MM.1S (cell line): ENCODE measurements around the gene RNF214.

Experiments
- DNase-seq: peaks from one replicate; pipeline ENCODE4 v3.0.0-alpha.2; 2015
- H2AFZ ChIP-seq: fragments of 300-600 bp; sonication (generic); 2 replicates; pipeline ENCODE4 v1.6.0; 2016; ENCODE audit warnings: antibody characterized with exemption, low read length
- H3F3A ChIP-seq: fragments of 300-600 bp; sonication (generic); 2 replicates; pipeline ENCODE4 v1.6.1; 2016; ENCODE audit warnings: mild to moderate bottlenecking, antibody characterized with exemption, low read length, moderate library complexity, mixed read lengths; ENCODE audit not compliant: insufficient read depth
- H3K27ac ChIP-seq: fragments of 300-600 bp; sonication (generic); 2 replicates; pipeline ENCODE4 v1.5.1; 2016; ENCODE audit warnings: mild to moderate bottlenecking, low read length
- H3K27me3 ChIP-seq: fragments of 300-600 bp; sonication (generic); replicated peaks from 2 replicates; pipeline ENCODE4 v1.6.0; 2016; ENCODE audit warnings: low read length; ENCODE audit not compliant: insufficient read depth
- H3K36me3 ChIP-seq: fragments of 300-600 bp; sonication (generic); replicated peaks from 2 replicates; pipeline ENCODE4 v1.6.1; 2016; ENCODE audit warnings: mild to moderate bottlenecking, low read length, mixed read lengths; ENCODE audit not compliant: insufficient read depth
- H3K4me1 ChIP-seq: fragments of 300-600 bp; sonication (generic); 2 replicates; pipeline ENCODE4 v1.6.1; 2016; ENCODE audit warnings: low read length, mixed read lengths
- H3K4me2 ChIP-seq: fragments of 300-600 bp; sonication (generic); 2 replicates; pipeline ENCODE4 v1.6.0; 2016; ENCODE audit warnings: low read depth, low read length
- H3K4me3 ChIP-seq: fragments of 300-600 bp; sonication (generic); 2 replicates; pipeline ENCODE4 v1.5.1; 2016; ENCODE audit warnings: low read length, mixed read lengths
- H3K79me2 ChIP-seq: fragments of 300-600 bp; sonication (generic); 2 replicates; pipeline ENCODE4 v1.6.1; 2016; ENCODE audit warnings: mixed run types, low read length, mixed read lengths
- H3K9ac ChIP-seq: fragments of 300-600 bp; sonication (generic); 2 replicates; pipeline ENCODE4 v1.6.1; 2016; ENCODE audit warnings: low read length, mixed read lengths
- H3K9me2 ChIP-seq: fragments of 300-600 bp; sonication (generic); replicated peaks from 2 replicates; pipeline ENCODE4 v1.6.1; 2016; ENCODE audit warnings: mild to moderate bottlenecking, low read length, mixed read lengths; ENCODE audit not compliant: insufficient read depth
- H3K9me3 ChIP-seq: fragments of 300-600 bp; sonication (generic); replicated peaks from 2 replicates; pipeline ENCODE4 v1.6.1; 2016; ENCODE audit warnings: mild to moderate bottlenecking, low read length, mixed read lengths; ENCODE audit not compliant: insufficient read depth
- H4K20me1 ChIP-seq: fragments of 300-600 bp; sonication (generic); 2 replicates; pipeline ENCODE4 v1.6.1; 2016; ENCODE audit warnings: mild to moderate bottlenecking, low read length, moderate library complexity, mixed read lengths; ENCODE audit not compliant: insufficient read depth
- EZH2 ChIP-seq: fragments of 300-600 bp; sonication (generic); optimal IDR thresholded peaks from 2 replicates; pipeline ENCODE3; 2017; ENCODE audit warnings: low read depth, mild to moderate bottlenecking, antibody characterized with exemption, low read length, mixed read lengths
- EZH2phosphoT487 ChIP-seq: fragments of 300-600 bp; sonication (generic); IDR thresholded peaks from 2 replicates; pipeline ENCODE4 v1.6.1; 2018; ENCODE audit warnings: antibody characterized with exemption, low read length
- TF ChIP-seq, protein P1 (sequence below): fragments of 300-600 bp; sonication (generic); IDR thresholded peaks from 2 replicates; pipeline ENCODE4 v1.5.1; 2016; ENCODE audit warnings: antibody characterized with exemption, low read length, mixed read lengths

The RNF214 gene

DNA sequence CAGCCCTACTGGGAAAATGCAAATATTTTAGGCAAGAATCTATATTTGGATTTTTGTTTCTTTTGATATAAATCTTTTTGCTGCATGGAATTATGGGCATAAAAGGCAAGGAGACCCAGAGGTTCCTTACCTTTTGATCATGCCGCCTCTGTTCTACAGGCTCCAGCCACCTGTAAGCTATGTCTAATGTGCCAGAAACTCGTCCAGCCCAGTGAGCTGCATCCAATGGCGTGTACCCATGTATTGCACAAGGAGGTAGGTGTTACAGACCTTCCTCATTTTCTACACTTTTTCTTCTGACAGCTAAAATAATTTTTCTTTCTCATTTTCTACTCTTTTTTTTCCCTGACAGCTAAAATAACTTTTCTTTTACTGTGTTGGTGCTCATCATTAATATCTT, 50.5 kb downstream of the RNF214 start:
- H3K27me3 ChIP-seq, result no peaks in the 10 kb centered on the region
- no peaks in the 10 kb centered on the region for H4K20me1 ChIP-seq
- no peaks in the 10 kb centered on the region for H3K9me2 ChIP-seq
- H3K9me3 ChIP-seq, result no peaks in the 10 kb centered on the region
- no peaks in the 10 kb centered on the region for H3K79me2 ChIP-seq
- no peak overlapping the region for H2AFZ ChIP-seq
- no peak for DNase-seq
- H3K4me1 ChIP-seq, result 0 out of 2 replicates have a peak, but pooled peaks cover 3% of the 10 kb centered on the region
- H3F3A ChIP-seq, result no peaks in the 10 kb centered on the region
- TF ChIP-seq EZH2, result no peak
- TF ChIP-seq EZH2phosphoT487, result no peak
- TF ChIP-seq, protein P1, sequence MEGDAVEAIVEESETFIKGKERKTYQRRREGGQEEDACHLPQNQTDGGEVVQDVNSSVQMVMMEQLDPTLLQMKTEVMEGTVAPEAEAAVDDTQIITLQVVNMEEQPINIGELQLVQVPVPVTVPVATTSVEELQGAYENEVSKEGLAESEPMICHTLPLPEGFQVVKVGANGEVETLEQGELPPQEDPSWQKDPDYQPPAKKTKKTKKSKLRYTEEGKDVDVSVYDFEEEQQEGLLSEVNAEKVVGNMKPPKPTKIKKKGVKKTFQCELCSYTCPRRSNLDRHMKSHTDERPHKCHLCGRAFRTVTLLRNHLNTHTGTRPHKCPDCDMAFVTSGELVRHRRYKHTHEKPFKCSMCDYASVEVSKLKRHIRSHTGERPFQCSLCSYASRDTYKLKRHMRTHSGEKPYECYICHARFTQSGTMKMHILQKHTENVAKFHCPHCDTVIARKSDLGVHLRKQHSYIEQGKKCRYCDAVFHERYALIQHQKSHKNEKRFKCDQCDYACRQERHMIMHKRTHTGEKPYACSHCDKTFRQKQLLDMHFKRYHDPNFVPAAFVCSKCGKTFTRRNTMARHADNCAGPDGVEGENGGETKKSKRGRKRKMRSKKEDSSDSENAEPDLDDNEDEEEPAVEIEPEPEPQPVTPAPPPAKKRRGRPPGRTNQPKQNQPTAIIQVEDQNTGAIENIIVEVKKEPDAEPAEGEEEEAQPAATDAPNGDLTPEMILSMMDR, result no peak
- no peak overlapping the region for H3K4me3 ChIP-seq
- no peaks in the 10 kb centered on the region for H3K36me3 ChIP-seq
- no peak overlapping the region for H3K9ac ChIP-seq
- no peak overlapping the region for H3K27ac ChIP-seq
- no peak overlapping the region for H3K4me2 ChIP-seq

DNA sequence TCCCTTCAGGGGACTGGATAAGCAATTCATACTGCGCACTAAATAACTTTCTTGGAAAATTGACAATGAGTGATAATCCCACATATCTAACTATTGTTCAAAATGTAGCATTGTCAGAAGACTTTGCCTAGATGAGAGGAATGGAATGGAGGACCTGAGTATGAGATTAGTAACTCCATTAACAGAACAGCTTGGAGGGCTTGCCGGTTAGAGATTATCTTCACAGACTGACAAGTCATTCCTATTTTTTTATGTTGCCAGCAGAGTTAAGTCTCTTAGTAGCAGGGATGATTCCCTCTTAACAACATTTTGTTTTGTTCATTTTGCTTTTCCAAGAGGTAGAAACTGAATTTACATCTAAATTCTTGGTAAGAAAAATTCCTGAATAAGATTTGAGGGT, 51.6 kb downstream of the RNF214 start:
- Histone ChIP-seq H3K9ac (no peak overlapping the region), H3K27me3 (no peaks in the 10 kb centered on the region), H3K27ac (no peak overlapping the region), H3K4me3 (no peak overlapping the region), H3K9me2 (no peaks in the 10 kb centered on the region), H2AFZ (no peak overlapping the region), H3K4me2 (no peak overlapping the region), H3K4me1 (0 out of 2 replicates have a peak, but pooled peaks cover 3% of the 10 kb centered on the region), H3K9me3 (no peaks in the 10 kb centered on the region), H3K79me2 (no peaks in the 10 kb centered on the region), H4K20me1 (no peaks in the 10 kb centered on the region), H3F3A (no peaks in the 10 kb centered on the region), H3K36me3 (no peaks in the 10 kb centered on the region)
- TF ChIP-seq EZH2phosphoT487, result no peak
- no peak for TF ChIP-seq EZH2
- TF ChIP-seq, protein P1, result no peak
- no peak for DNase-seq

DNA sequence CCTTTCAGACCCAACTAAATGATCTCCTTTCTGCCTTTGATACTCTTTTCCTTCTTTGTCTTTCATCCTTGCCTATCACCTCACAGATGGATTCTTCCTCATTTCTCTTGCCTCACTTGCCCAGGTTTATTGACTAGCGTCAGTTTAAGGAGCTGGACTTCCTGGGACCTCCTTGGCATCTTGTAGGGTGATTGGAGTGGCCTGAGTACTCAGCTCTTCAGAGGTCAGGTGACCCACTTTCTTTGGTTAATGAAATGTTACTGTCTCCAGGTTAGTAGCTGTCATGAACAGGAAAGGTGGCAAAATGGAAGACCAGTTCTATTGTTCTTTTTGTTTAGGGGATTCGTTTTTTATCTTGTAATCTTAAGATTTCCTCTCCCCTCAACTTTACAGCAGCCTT, 54.1 kb downstream of the RNF214 start:
- TF ChIP-seq EZH2phosphoT487, result no peak
- TF ChIP-seq, protein P1, result no peak
- no peaks in the 10 kb centered on the region for H3K36me3 ChIP-seq

More for the DNA sequence above, 54.1 kb downstream of the RNF214 start:
- Histone ChIP-seq H4K20me1 (no peaks in the 10 kb centered on the region), H3K27me3 (no peaks in the 10 kb centered on the region), H3K9ac (no peak overlapping the region), H3K9me3 (no peaks in the 10 kb centered on the region), H2AFZ (no peak overlapping the region), H3K4me1 (no peaks in the 10 kb centered on the region), H3K27ac (no peak overlapping the region), H3F3A (no peaks in the 10 kb centered on the region), H3K4me3 (no peak overlapping the region), H3K4me2 (no peak overlapping the region), H3K79me2 (no peaks in the 10 kb centered on the region), H3K9me2 (no peaks in the 10 kb centered on the region)
- no peak for DNase-seq
